ENCODE results near the gene LRRC53. TPM values are rescaled to one million over a fixed set of nuclear protein-coding genes. Genes with fewer than 3 reads are reported as not detected.

Gene LRRC53
- total and polyA plus RNA-seq, 2 experiments from 2014 or later, result not detected

DNA sequence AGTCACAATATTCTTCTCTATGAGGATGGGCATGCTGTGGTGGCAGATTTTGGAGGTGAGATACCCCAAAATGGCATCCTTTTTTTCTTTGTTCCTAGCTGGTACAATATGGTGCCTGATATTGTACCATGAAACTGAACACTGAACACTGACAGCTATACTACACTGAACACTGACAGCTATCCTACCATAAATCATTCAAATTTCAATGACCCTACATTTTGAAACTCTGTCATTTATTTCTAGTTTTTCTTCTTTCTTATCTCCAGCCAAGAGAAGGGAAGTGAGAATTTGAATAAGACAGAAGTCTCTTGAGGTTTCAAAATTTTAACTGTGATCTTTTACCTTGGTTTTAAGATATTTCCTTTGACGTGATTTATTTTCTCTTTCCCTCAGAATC lies 76.3 kb downstream of the LRRC53 start (continued):
- TF ChIP-seq, protein P1, sequence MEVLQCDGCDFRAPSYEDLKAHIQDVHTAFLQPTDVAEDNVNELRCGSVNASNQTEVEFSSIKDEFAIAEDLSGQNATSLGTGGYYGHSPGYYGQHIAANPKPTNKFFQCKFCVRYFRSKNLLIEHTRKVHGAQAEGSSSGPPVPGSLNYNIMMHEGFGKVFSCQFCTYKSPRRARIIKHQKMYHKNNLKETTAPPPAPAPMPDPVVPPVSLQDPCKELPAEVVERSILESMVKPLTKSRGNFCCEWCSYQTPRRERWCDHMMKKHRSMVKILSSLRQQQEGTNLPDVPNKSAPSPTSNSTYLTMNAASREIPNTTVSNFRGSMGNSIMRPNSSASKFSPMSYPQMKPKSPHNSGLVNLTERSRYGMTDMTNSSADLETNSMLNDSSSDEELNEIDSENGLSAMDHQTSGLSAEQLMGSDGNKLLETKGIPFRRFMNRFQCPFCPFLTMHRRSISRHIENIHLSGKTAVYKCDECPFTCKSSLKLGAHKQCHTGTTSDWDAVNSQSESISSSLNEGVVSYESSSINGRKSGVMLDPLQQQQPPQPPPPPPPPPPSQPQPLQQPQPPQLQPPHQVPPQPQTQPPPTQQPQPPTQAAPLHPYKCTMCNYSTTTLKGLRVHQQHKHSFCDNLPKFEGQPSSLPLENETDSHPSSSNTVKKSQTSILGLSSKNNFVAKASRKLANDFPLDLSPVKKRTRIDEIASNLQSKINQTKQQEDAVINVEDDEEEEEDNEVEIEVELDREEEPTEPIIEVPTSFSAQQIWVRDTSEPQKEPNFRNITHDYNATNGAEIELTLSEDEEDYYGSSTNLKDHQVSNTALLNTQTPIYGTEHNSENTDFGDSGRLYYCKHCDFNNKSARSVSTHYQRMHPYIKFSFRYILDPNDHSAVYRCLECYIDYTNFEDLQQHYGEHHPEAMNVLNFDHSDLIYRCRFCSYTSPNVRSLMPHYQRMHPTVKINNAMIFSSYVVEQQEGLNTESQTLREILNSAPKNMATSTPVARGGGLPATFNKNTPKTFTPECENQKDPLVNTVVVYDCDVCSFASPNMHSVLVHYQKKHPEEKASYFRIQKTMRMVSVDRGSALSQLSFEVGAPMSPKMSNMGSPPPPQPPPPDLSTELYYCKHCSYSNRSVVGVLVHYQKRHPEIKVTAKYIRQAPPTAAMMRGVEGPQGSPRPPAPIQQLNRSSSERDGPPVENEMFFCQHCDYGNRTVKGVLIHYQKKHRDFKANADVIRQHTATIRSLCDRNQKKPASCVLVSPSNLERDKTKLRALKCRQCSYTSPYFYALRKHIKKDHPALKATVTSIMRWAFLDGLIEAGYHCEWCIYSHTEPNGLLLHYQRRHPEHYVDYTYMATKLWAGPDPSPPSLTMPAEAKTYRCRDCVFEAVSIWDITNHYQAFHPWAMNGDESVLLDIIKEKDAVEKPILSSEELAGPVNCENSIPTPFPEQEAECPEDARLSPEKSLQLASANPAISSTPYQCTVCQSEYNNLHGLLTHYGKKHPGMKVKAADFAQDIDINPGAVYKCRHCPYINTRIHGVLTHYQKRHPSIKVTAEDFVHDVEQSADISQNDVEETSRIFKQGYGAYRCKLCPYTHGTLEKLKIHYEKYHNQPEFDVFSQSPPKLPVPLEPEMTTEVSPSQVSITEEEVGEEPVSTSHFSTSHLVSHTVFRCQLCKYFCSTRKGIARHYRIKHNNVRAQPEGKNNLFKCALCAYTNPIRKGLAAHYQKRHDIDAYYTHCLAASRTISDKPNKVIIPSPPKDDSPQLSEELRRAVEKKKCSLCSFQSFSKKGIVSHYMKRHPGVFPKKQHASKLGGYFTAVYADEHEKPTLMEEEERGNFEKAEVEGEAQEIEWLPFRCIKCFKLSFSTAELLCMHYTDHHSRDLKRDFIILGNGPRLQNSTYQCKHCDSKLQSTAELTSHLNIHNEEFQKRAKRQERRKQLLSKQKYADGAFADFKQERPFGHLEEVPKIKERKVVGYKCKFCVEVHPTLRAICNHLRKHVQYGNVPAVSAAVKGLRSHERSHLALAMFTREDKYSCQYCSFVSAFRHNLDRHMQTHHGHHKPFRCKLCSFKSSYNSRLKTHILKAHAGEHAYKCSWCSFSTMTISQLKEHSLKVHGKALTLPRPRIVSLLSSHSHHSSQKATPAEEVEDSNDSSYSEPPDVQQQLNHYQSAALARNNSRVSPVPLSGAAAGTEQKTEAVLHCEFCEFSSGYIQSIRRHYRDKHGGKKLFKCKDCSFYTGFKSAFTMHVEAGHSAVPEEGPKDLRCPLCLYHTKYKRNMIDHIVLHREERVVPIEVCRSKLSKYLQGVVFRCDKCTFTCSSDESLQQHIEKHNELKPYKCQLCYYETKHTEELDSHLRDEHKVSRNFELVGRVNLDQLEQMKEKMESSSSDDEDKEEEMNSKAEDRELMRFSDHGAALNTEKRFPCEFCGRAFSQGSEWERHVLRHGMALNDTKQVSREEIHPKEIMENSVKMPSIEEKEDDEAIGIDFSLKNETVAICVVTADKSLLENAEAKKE (CRISPR knock-in tag; IDR thresholded peaks at IDR 0.05), result no peak
- TF ChIP-seq JUNB (IDR thresholded peaks at IDR 0.05; ENCODE audit: unreplicated experiment), result no peak
- no peak for TF ChIP-seq NANOG (IDR thresholded peaks at IDR 0.05; ENCODE audit: borderline replicate concordance)
- TF ChIP-seq ZNF331 (CRISPR knock-in tag; IDR thresholded peaks at IDR 0.05; ENCODE audit: low read depth), result no peak
- no peak for TF ChIP-seq STAT1 (IDR thresholded peaks at IDR 0.05; ENCODE audit: unreplicated experiment)
- TF ChIP-seq, protein P2, sequence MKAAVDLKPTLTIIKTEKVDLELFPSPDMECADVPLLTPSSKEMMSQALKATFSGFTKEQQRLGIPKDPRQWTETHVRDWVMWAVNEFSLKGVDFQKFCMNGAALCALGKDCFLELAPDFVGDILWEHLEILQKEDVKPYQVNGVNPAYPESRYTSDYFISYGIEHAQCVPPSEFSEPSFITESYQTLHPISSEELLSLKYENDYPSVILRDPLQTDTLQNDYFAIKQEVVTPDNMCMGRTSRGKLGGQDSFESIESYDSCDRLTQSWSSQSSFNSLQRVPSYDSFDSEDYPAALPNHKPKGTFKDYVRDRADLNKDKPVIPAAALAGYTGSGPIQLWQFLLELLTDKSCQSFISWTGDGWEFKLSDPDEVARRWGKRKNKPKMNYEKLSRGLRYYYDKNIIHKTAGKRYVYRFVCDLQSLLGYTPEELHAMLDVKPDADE (IDR thresholded peaks at IDR 0.05), result no peak
- TF ChIP-seq, protein P3, sequence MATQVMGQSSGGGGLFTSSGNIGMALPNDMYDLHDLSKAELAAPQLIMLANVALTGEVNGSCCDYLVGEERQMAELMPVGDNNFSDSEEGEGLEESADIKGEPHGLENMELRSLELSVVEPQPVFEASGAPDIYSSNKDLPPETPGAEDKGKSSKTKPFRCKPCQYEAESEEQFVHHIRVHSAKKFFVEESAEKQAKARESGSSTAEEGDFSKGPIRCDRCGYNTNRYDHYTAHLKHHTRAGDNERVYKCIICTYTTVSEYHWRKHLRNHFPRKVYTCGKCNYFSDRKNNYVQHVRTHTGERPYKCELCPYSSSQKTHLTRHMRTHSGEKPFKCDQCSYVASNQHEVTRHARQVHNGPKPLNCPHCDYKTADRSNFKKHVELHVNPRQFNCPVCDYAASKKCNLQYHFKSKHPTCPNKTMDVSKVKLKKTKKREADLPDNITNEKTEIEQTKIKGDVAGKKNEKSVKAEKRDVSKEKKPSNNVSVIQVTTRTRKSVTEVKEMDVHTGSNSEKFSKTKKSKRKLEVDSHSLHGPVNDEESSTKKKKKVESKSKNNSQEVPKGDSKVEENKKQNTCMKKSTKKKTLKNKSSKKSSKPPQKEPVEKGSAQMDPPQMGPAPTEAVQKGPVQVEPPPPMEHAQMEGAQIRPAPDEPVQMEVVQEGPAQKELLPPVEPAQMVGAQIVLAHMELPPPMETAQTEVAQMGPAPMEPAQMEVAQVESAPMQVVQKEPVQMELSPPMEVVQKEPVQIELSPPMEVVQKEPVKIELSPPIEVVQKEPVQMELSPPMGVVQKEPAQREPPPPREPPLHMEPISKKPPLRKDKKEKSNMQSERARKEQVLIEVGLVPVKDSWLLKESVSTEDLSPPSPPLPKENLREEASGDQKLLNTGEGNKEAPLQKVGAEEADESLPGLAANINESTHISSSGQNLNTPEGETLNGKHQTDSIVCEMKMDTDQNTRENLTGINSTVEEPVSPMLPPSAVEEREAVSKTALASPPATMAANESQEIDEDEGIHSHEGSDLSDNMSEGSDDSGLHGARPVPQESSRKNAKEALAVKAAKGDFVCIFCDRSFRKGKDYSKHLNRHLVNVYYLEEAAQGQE (IDR thresholded peaks at IDR 0.05; ENCODE audit: unreplicated experiment), result no peak
- no peak for TF ChIP-seq CREB1 (CRISPR knock-in tag; IDR thresholded peaks at IDR 0.05; ENCODE audit: low read depth)
- no peak for TF ChIP-seq EZH2phosphoT487 (IDR thresholded peaks at IDR 0.05; ENCODE audit: unreplicated experiment)
- TF ChIP-seq ZNF114 (CRISPR knock-in tag; IDR thresholded peaks at IDR 0.05), result no peak
- no peak for TF ChIP-seq POLR2AphosphoS5 (IDR thresholded peaks at IDR 0.05; ENCODE audit: low read depth)
